Measurements from ENCODE around the gene DGKH.

DGKH gene

GRCh38 chr13:42270857-42271215, 222.4 kb downstream of the DGKH start:
- DNase-seq (ENCODE audit: low read depth) = no peak
- H3K4me3 ChIP-seq (ENCODE audit: low read depth, low read length) = peak overlapping the region; percentile 81
- TF ChIP-seq CTCF (IDR thresholded peaks at IDR 0.05; ENCODE audit: control insufficient read depth, extremely low read depth, insufficient read depth) = no peak

GRCh38 chr13:42271337-42272114, 223.1 kb downstream of the DGKH start:
- H3K4me3 ChIP-seq (ENCODE audit: low read depth, low read length) = peak overlapping the region; percentile 81
- DNase-seq (ENCODE audit: low read depth) = peak; percentile 89
- TF ChIP-seq CTCF (IDR thresholded peaks at IDR 0.05; ENCODE audit: control insufficient read depth, extremely low read depth, insufficient read depth) = no peak

- TF ChIP-seq CTCF (IDR thresholded peaks at IDR 0.05; ENCODE audit: control insufficient read depth, extremely low read depth, insufficient read depth) = no peak
- peak within 1 kb of the TSS; percentile 81 for H3K4me3 ChIP-seq (ENCODE audit: low read depth, low read length)
- DNase-seq (ENCODE audit: low read depth) = no peak
These were observed 223.8 kb downstream of the DGKH start, which contains the start of gene AKAP11 for GRCh38 chr13:42272115-42272803. Gene AKAP11 (plus strand): TSS chr13:42272152. CDS start chr13:42286349, 14,197 bp downstream.

- DNase-seq (ENCODE audit: low read depth) = no peak
- no peak for TF ChIP-seq CTCF (IDR thresholded peaks at IDR 0.05; ENCODE audit: control insufficient read depth, extremely low read depth, insufficient read depth)
- H3K4me3 ChIP-seq (ENCODE audit: low read depth, low read length) = peak overlapping the region; percentile 81
These were observed 224.3 kb downstream of the DGKH start for GRCh38 chr13:42272804-42273175.

GRCh38 chr13:42274386-42275097, 226.1 kb downstream of the DGKH start:
- no peak for DNase-seq (ENCODE audit: low read depth)
- TF ChIP-seq CTCF (IDR thresholded peaks at IDR 0.05; ENCODE audit: control insufficient read depth, extremely low read depth, insufficient read depth) = no peak

GRCh38 chr13:42275098-42275471, 226.6 kb downstream of the DGKH start:
- no peak for DNase-seq (ENCODE audit: low read depth)
- no peak for TF ChIP-seq CTCF (IDR thresholded peaks at IDR 0.05; ENCODE audit: control insufficient read depth, extremely low read depth, insufficient read depth)
- H3K4me3 ChIP-seq (ENCODE audit: low read depth, low read length) = no peak overlapping the region

More at GRCh38 chr13:42274386-42275097, 226.1 kb downstream of the DGKH start:
- H3K4me3 ChIP-seq (ENCODE audit: low read depth, low read length) = no peak overlapping the region
